Measurements from ENCODE around the gene GSDMA.

Gene GSDMA

GRCh38 chr17:39966771-39967170 lies 4.0 kb downstream of the GSDMA start:
- no peak for DNase-seq

GRCh38 chr17:39968761-39969160 lies 6.0 kb downstream of the GSDMA start:
- DNase-seq = no peak

- no peak for DNase-seq
Measured at GRCh38 chr17:39969375-39969774, 6.6 kb downstream of the GSDMA start.

- no peak for DNase-seq
Measured at GRCh38 chr17:39970157-39970692, 7.4 kb downstream of the GSDMA start.

- DNase-seq = no peak
Measured at GRCh38 chr17:39971076-39971603, 8.3 kb downstream of the GSDMA start.

- no peak for DNase-seq
Measured at GRCh38 chr17:39972271-39972670, 9.5 kb downstream of the GSDMA start.

GRCh38 chr17:39973496-39973895 lies 10.7 kb downstream of the GSDMA start:
- DNase-seq = no peak

- DNase-seq = no peak
Measured at GRCh38 chr17:39974433-39974832, 11.6 kb downstream of the GSDMA start.

GRCh38 chr17:39975801-39976200 lies 13.0 kb downstream of the GSDMA start:
- DNase-seq = no peak

- DNase-seq = no peak
Measured at GRCh38 chr17:39979016-39979670, 16.3 kb downstream of the GSDMA start.

GRCh38 chr17:39979893-39980350 lies 17.1 kb downstream of the GSDMA start:
- DNase-seq = no peak

GRCh38 chr17:39980351-39981206 lies 17.8 kb downstream of the GSDMA start, which contains the start of gene PSMD3:
TSS of gene PSMD3 (plus strand) at chr17:39980807. CDS start at chr17:39980971, 164 bp downstream.
- DNase-seq = peak; percentile 99

GRCh38 chr17:39981207-39981741 lies 18.5 kb downstream of the GSDMA start:
- DNase-seq = no peak

- DNase-seq = no peak
Measured at GRCh38 chr17:39981766-39982375, 19.1 kb downstream of the GSDMA start.

- no peak for DNase-seq
Measured at GRCh38 chr17:39988206-39988810, 25.5 kb downstream of the GSDMA start.

GRCh38 chr17:39994448-39994847 lies 31.6 kb downstream of the GSDMA start:
- no peak for DNase-seq

GRCh38 chr17:39995438-39995837 lies 32.6 kb downstream of the GSDMA start:
- DNase-seq = no peak

- DNase-seq = no peak
Measured at GRCh38 chr17:39996162-39996561, 33.4 kb downstream of the GSDMA start.

GRCh38 chr17:39996800-39997199 lies 34.0 kb downstream of the GSDMA start:
- DNase-seq = no peak

- DNase-seq = no peak
Measured at GRCh38 chr17:39997543-39997942, 34.7 kb downstream of the GSDMA start.

GRCh38 chr17:39999067-39999466 lies 36.3 kb downstream of the GSDMA start:
- no peak for DNase-seq

GRCh38 chr17:40000161-40000560 lies 37.4 kb downstream of the GSDMA start:
- no peak for DNase-seq

All from NCI-H2081 treated with DMSO at 0.1 percent for 48 hours (cell line).